Mesenteric fat pad (tissue), 1 donor: ENCODE measurements around the gene ZNF268. TPM values are rescaled to one million over a fixed set of nuclear protein-coding genes. Genes with fewer than 3 reads are reported as not detected.

Experiments
- DNase-seq: peaks from one replicate; pipeline ENCODE4 v3.0.0-alpha.2; 2020; ENCODE audit warnings: low spot score
- long read RNA-seq: library from polyadenylated mRNA; unstranded; transcript quantifications from one replicate; pipeline ENCODE4 v2.0.0, GENCODE V29; 2020
- total RNA-seq: library from RNA; stranded (reverse); fragmentation: NEBNext Ultra II Directional; extraction: Animal tissue kit (Norgen Biotek cat#: 25700); gene quantifications from one replicate; pipeline ENCODE4 v1.2.1, GENCODE V29; 2021
- donor health status: DM: yes; HTN: yes; CAD: no.

Gene ZNF268
- total RNA-seq = 10.8 TPM
- long read RNA-seq, partial matches to known transcripts = 1 of 4 reads
- long read RNA-seq, other reads (novel, unspliced or antisense) = 1 of 4 reads

- peak; percentile 94 for DNase-seq
Observed at GRCh38 chr12:133181238-133181959, at the start of gene ZNF268. TSS of gene ZNF268 (plus strand) at chr12:133181495. CDS start at chr12:133181998, 503 bp downstream.

- DNase-seq = no peak
Observed at GRCh38 chr12:133135747-133136146, 45.5 kb upstream of the ZNF268 start.

GRCh38 chr12:133145981-133146380 is 35.3 kb upstream of the ZNF268 start:
- DNase-seq = no peak

GRCh38 chr12:133156125-133156690 is 25.1 kb upstream of the ZNF268 start:
- DNase-seq = no peak

GRCh38 chr12:133165776-133166175 is 15.5 kb upstream of the ZNF268 start:
- DNase-seq = no peak

- DNase-seq = no peak
Observed at GRCh38 chr12:133172491-133172890, 8.8 kb upstream of the ZNF268 start.

- DNase-seq = no peak
Observed at GRCh38 chr12:133174901-133175300, 6.4 kb upstream of the ZNF268 start.

GRCh38 chr12:133180669-133181068 is 626 bp upstream of the ZNF268 start:
- DNase-seq = no peak

GRCh38 chr12:133190176-133190575 is 8.9 kb downstream of the ZNF268 start:
- no peak for DNase-seq

- DNase-seq = no peak
Observed at GRCh38 chr12:133192847-133193246, 11.6 kb downstream of the ZNF268 start.

GRCh38 chr12:133201888-133202287 is 20.6 kb downstream of the ZNF268 start:
- no peak for DNase-seq

GRCh38 chr12:133202493-133203343 is 21.4 kb downstream of the ZNF268 start:
- no peak for DNase-seq

GRCh38 chr12:133203344-133204263 is 22.3 kb downstream of the ZNF268 start:
- DNase-seq = no peak

GRCh38 chr12:133204264-133204603 is 22.9 kb downstream of the ZNF268 start:
- no peak for DNase-seq

- no peak for DNase-seq
Observed at GRCh38 chr12:133206390-133206789, 25.1 kb downstream of the ZNF268 start.

- no peak for DNase-seq
Observed at GRCh38 chr12:133215724-133216123, 34.4 kb downstream of the ZNF268 start.

- DNase-seq = no peak
Observed at GRCh38 chr12:133217219-133217618, 35.9 kb downstream of the ZNF268 start.

GRCh38 chr12:133220521-133220920 is 39.2 kb downstream of the ZNF268 start:
- DNase-seq = no peak

- DNase-seq = no peak
Observed at GRCh38 chr12:133221241-133221640, 39.9 kb downstream of the ZNF268 start.

GRCh38 chr12:133222211-133222610 is 40.9 kb downstream of the ZNF268 start:
- no peak for DNase-seq

- no peak for DNase-seq
Observed at GRCh38 chr12:133225527-133225926, 44.2 kb downstream of the ZNF268 start.
